ENCODE data around the gene YES1. TPM values are rescaled to one million over a fixed set of nuclear protein-coding genes. Genes with fewer than 3 reads are reported as not detected.

Gene YES1
- total and polyA plus RNA-seq, 2 of the 13 experiments (the other 11 are each of a cell fraction or from before 2014, with no cell fraction given): 17.2 to 70.8 TPM

GRCh38 chr18:845152-845819, 33.2 kb upstream of the YES1 start (continued):
- TF ChIP-seq, protein P1, sequence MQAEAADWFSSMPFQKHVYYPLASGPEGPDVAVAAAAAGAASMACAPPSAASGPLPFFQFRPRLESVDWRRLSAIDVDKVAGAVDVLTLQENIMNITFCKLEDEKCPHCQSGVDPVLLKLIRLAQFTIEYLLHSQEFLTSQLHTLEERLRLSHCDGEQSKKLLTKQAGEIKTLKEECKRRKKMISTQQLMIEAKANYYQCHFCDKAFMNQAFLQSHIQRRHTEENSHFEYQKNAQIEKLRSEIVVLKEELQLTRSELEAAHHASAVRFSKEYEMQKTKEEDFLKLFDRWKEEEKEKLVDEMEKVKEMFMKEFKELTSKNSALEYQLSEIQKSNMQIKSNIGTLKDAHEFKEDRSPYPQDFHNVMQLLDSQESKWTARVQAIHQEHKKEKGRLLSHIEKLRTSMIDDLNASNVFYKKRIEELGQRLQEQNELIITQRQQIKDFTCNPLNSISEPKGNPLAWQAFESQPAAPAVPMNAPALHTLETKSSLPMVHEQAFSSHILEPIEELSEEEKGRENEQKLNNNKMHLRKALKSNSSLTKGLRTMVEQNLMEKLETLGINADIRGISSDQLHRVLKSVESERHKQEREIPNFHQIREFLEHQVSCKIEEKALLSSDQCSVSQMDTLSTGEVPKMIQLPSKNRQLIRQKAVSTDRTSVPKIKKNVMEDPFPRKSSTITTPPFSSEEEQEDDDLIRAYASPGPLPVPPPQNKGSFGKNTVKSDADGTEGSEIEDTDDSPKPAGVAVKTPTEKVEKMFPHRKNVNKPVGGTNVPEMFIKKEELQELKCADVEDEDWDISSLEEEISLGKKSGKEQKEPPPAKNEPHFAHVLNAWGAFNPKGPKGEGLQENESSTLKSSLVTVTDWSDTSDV (CRISPR knock-in tag; IDR thresholded peaks at IDR 0.05): no peak
- TF ChIP-seq, protein P2, sequence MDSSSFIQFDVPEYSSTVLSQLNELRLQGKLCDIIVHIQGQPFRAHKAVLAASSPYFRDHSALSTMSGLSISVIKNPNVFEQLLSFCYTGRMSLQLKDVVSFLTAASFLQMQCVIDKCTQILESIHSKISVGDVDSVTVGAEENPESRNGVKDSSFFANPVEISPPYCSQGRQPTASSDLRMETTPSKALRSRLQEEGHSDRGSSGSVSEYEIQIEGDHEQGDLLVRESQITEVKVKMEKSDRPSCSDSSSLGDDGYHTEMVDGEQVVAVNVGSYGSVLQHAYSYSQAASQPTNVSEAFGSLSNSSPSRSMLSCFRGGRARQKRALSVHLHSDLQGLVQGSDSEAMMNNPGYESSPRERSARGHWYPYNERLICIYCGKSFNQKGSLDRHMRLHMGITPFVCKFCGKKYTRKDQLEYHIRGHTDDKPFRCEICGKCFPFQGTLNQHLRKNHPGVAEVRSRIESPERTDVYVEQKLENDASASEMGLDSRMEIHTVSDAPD (CRISPR knock-in tag; IDR thresholded peaks at IDR 0.05): no peak
- no peak for TF ChIP-seq ASH2L (IDR thresholded peaks at IDR 0.05; ENCODE audit: insufficient read length, low read depth, low read length)
- no peak for TF ChIP-seq MAZ (IDR thresholded peaks at IDR 0.05; ENCODE audit: borderline replicate concordance, low read depth, low read length)
- TF ChIP-seq MAZ (CRISPR knock-in tag; IDR thresholded peaks at IDR 0.05; ENCODE audit: low read depth): no peak
- TF ChIP-seq RARA (CRISPR knock-in tag; IDR thresholded peaks at IDR 0.05): peak; percentile 77
- TF ChIP-seq ZNF883 (CRISPR knock-in tag; IDR thresholded peaks at IDR 0.05; ENCODE audit: not compliant biosample characterization): no peak
- no peak for TF ChIP-seq ETV6 (CRISPR knock-in tag; conservative IDR thresholded peaks at IDR 0.05)
- TF ChIP-seq, protein P3, sequence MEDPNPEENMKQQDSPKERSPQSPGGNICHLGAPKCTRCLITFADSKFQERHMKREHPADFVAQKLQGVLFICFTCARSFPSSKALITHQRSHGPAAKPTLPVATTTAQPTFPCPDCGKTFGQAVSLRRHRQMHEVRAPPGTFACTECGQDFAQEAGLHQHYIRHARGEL (CRISPR knock-in tag; IDR thresholded peaks at IDR 0.05): no peak
- TF ChIP-seq MATR3 (CRISPR knock-in tag; IDR thresholded peaks at IDR 0.05): no peak
- no peak for TF ChIP-seq ZNF543 (CRISPR knock-in tag; IDR thresholded peaks at IDR 0.05)
- no peak for TF ChIP-seq ZNF720 (CRISPR knock-in tag; IDR thresholded peaks at IDR 0.05)
- no peak for TF ChIP-seq NR0B2 (CRISPR knock-in tag; IDR thresholded peaks at IDR 0.05)
- peak in 1 of 2 experiments; percentile 33; a peak in 1 of 4 replicates for TF ChIP-seq EP300 (IDR thresholded peaks at IDR 0.05; ENCODE audit: low read depth in 2 of 2, low read length in 2 of 2)
- no peak for TF ChIP-seq EP300 (CRISPR knock-in tag; IDR thresholded peaks at IDR 0.05; ENCODE audit: borderline replicate concordance)
- TF ChIP-seq, protein P4, sequence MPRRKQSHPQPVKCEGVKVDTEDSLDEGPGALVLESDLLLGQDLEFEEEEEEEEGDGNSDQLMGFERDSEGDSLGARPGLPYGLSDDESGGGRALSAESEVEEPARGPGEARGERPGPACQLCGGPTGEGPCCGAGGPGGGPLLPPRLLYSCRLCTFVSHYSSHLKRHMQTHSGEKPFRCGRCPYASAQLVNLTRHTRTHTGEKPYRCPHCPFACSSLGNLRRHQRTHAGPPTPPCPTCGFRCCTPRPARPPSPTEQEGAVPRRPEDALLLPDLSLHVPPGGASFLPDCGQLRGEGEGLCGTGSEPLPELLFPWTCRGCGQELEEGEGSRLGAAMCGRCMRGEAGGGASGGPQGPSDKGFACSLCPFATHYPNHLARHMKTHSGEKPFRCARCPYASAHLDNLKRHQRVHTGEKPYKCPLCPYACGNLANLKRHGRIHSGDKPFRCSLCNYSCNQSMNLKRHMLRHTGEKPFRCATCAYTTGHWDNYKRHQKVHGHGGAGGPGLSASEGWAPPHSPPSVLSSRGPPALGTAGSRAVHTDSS (CRISPR knock-in tag; conservative IDR thresholded peaks at IDR 0.05): no peak
- no peak for TF ChIP-seq ZNF251 (CRISPR knock-in tag; IDR thresholded peaks at IDR 0.05)
- TF ChIP-seq RXRA (CRISPR knock-in tag; IDR thresholded peaks at IDR 0.05): no peak
- 0 out of 2 replicates have a peak, but pooled peaks have one; percentile 24 for TF ChIP-seq YEATS4 (CRISPR knock-in tag; IDR thresholded peaks at IDR 0.05; ENCODE audit: borderline replicate concordance)
- no peak for TF ChIP-seq DDIT3 (CRISPR knock-in tag; IDR thresholded peaks at IDR 0.05)
- TF ChIP-seq NFYB (CRISPR knock-in tag; IDR thresholded peaks at IDR 0.05): no peak
- TF ChIP-seq ZNF3 (CRISPR knock-in tag; IDR thresholded peaks at IDR 0.05): no peak
- TF ChIP-seq GABPA (IDR thresholded peaks at IDR 0.05; ENCODE audit: low read depth, low read length): no peak
- TF ChIP-seq GABPA (CRISPR knock-in tag; IDR thresholded peaks at IDR 0.05; ENCODE audit: low read depth): peak; percentile 66
- no peak for TF ChIP-seq PPARG (CRISPR knock-in tag; conservative IDR thresholded peaks at IDR 0.05)

Measured in HepG2 (cell line).